Tibial nerve (tissue), 4 donors: ENCODE results near the gene CX3CR1.

ENCODE experiments used
- CTCF ChIP-seq, 5 experiments: fragments of 200-600 bp in 3 of 5; fragments of 450-650 bp in 2 of 5; sonication (generic) in 3 of 5; IDR thresholded peaks; one replicate each; pipeline ENCODE4 v1.5.1; 2016 to 2019; ENCODE audit warnings: antibody characterized with exemption in 5 of 5, mild to moderate bottlenecking in 3 of 5, moderate library complexity in 2 of 5
- EP300 ChIP-seq, 2 donors: sonication (generic); formaldehyde crosslinking; IDR thresholded peaks; one replicate each; pipeline ENCODE4 v1.6.1; 2017; ENCODE audit warnings: antibody characterized with exemption in 2 of 2, mild to moderate bottlenecking in 1 of 2

- no peak for TF ChIP-seq EP300 (IDR thresholded peaks at IDR 0.05)
- TF ChIP-seq CTCF (IDR thresholded peaks at IDR 0.05) = no peak
These were observed 47.0 kb downstream of the CX3CR1 start for GRCh38 chr3:39232859-39233258.
